HCT116 (cell line): ENCODE results near the gene PPM1H. TPM values are rescaled to one million over a fixed set of nuclear protein-coding genes. Genes with fewer than 3 reads are reported as not detected.

Experiments
- ATAC-seq: fragments of 200-7000 bp; cut with Tn5 transposase; 2 replicates; pipeline ENCODE4 v1.9.1; 2020; ENCODE audit warnings: mild to moderate bottlenecking, moderate library complexity
- BruUV-seq: library from RNA; stranded (reverse); fragments of 400-500 nt; replicated peaks from 2 replicates; lab custom pipeline; 2021; lab: Mats Ljungman, UMichigan
- CTCF ChIA-PET: fragments of 300-600 bp; sonication (Branson Sonifier 250); formaldehyde crosslinking; loops from one replicate; lab custom pipeline; 2021; ENCODE audit warnings: antibody characterized with exemption; lab: Charles Lee
- POLR2A ChIA-PET: fragments of 300-600, 350-600 bp; sonication (Branson Sonifier 250); formaldehyde crosslinking; loops from one replicate; lab custom pipeline; 2021; ENCODE audit warnings: antibody characterized with exemption; lab: Charles Lee
- RAD21 ChIA-PET, 2 experiments: fragments of 300-600 bp; sonication (Branson Sonifier 250); formaldehyde crosslinking; loops; one replicate each; lab custom pipeline; 2023; ENCODE audit warnings: low total read pairs in 2 of 2; ENCODE audit not compliant: uncharacterized antibody in 2 of 2, unreplicated experiment in 2 of 2, low non-redundant PET in 1 of 2; lab: Charles Lee
- DNase-seq: peaks from one replicate; pipeline ENCODE4 v3.0.0-alpha.2; 2010; ENCODE audit warnings: low read depth, low spot score
- H2AFZ ChIP-seq: fragments of 200-600 bp; shearing (Covaris generic), sonication (generic); 2 replicates; pipeline ENCODE4 v1.6.1; 2017; ENCODE audit warnings: low read depth, mixed run types, mixed read lengths, antibody characterized with exemption, low read length; ENCODE audit not compliant: poor library complexity, severe bottlenecking
- H3K27ac ChIP-seq: 2 replicates; pipeline ENCODE4 v1.5.1; 2012; ENCODE audit warnings: low read depth, low read length
- H3K27me3 ChIP-seq: fragments of 200-600 bp; sonication (generic); 2 replicates; pipeline ENCODE4 v1.6.1; 2016; ENCODE audit warnings: mixed run types, low read length, mixed read lengths; ENCODE audit not compliant: insufficient read depth
- H3K36me3 ChIP-seq, 2 experiments: fragments of 200-500 bp in 1 of 2; fragments of 200-600 bp in 1 of 2; sonication (Bioruptor generic) in 1 of 2; sonication (generic) in 1 of 2; 2 replicates each; pipeline versions ENCODE4 v1.5.1 to v1.6.1; 2014 to 2016; ENCODE audit warnings: low read length in 2 of 2, inconsistent platforms in 1 of 2, mixed read lengths in 1 of 2, mixed run types in 1 of 2; ENCODE audit not compliant: insufficient read depth in 2 of 2, control insufficient read depth in 1 of 2
- H3K4me1 ChIP-seq, 2 experiments: fragments of 200-600 bp in 1 of 2; sonication (generic) in 1 of 2; 2 replicates each; pipeline versions ENCODE4 v1.5.1 to v1.6.1; 2012 to 2017; ENCODE audit warnings: low read length in 2 of 2, inconsistent platforms in 1 of 2, mild to moderate bottlenecking in 1 of 2, mixed read lengths in 1 of 2, mixed run types in 1 of 2, moderate library complexity in 1 of 2; ENCODE audit not compliant: insufficient read depth in 2 of 2, control insufficient read depth in 1 of 2
- H3K4me2 ChIP-seq: fragments of 200-600 bp; sonication (generic); 2 replicates; pipeline ENCODE4 v1.6.1; 2017; ENCODE audit warnings: mixed run types, low read length, mixed read lengths
- H3K4me3 ChIP-seq, 2 experiments: fragments of 200-600 bp in 1 of 2; sonication (generic) in 1 of 2; replicated peaks in 1 of 2; 2 replicates each; pipeline ENCODE4 v1.5.1; 2011 to 2016; ENCODE audit warnings: low read length in 2 of 2, control low read depth in 1 of 2, low read depth in 1 of 2, mild to moderate bottlenecking in 1 of 2, mixed read lengths in 1 of 2, mixed run types in 1 of 2
- H3K79me2 ChIP-seq: fragments of 200-600 bp; sonication (generic); 2 replicates; pipeline ENCODE4 v1.6.1; 2017; ENCODE audit warnings: mild to moderate bottlenecking, mixed run types, low read length, moderate library complexity, mixed read lengths; ENCODE audit not compliant: insufficient read depth
- H3K9ac ChIP-seq: fragments of 200-600 bp; sonication (generic); 2 replicates; pipeline ENCODE4 v1.6.1; 2016; ENCODE audit warnings: low read length, mixed read lengths
- H3K9me2 ChIP-seq: fragments of 200-600 bp; sonication (generic), shearing (Covaris generic); 2 replicates; pipeline ENCODE4 v1.6.1; 2017; ENCODE audit warnings: mixed run types, mild to moderate bottlenecking, moderate library complexity; ENCODE audit not compliant: insufficient read depth
- H3K9me3 ChIP-seq, 2 experiments: fragments of 200-500 bp in 1 of 2; fragments of 200-600 bp in 1 of 2; sonication (Bioruptor generic) in 1 of 2; sonication (generic) in 1 of 2; 2 replicates each; pipeline ENCODE4 v1.6.1; 2014 to 2017; ENCODE audit warnings: low read length in 2 of 2, mixed read lengths in 2 of 2, inconsistent platforms in 1 of 2, low read depth in 1 of 2, mild to moderate bottlenecking in 1 of 2, mixed run types in 1 of 2, moderate library complexity in 1 of 2; ENCODE audit not compliant: control insufficient read depth in 1 of 2, insufficient read depth in 1 of 2
- H4K20me1 ChIP-seq: fragments of 200-600 bp; sonication (generic), shearing (Covaris generic); 2 replicates; pipeline ENCODE4 v1.6.1; 2017; ENCODE audit warnings: mixed run types, mild to moderate bottlenecking, moderate library complexity; ENCODE audit not compliant: insufficient read depth
- CEBPB ChIP-seq: IDR thresholded peaks from 2 replicates; pipeline ENCODE4 v1.6.1; 2012; ENCODE audit warnings: low read depth
- EGR1 ChIP-seq: IDR thresholded peaks from 2 replicates; pipeline ENCODE4 v1.6.1; 2012; ENCODE audit warnings: low read depth
- ELF1 ChIP-seq: IDR thresholded peaks from 2 replicates; pipeline ENCODE4 v1.6.1; 2012; ENCODE audit warnings: low read depth, borderline replicate concordance
- EZH2 ChIP-seq: fragments of 200-600 bp; sonication (generic); IDR thresholded peaks from 2 replicates; pipeline ENCODE4 v1.6.1; 2017; ENCODE audit warnings: antibody characterized with exemption, mixed run types
- EZH2phosphoT487 ChIP-seq: fragments of 200-600 bp; IDR thresholded peaks from 2 replicates; pipeline ENCODE4 v1.6.1; 2018; ENCODE audit warnings: antibody characterized with exemption, borderline replicate concordance
- JUND ChIP-seq: IDR thresholded peaks from 2 replicates; pipeline ENCODE4 v1.6.1; 2012
- POLR2A ChIP-seq: IDR thresholded peaks from 2 replicates; pipeline ENCODE4 v1.7.0; 2011; ENCODE audit warnings: borderline replicate concordance; ENCODE audit not compliant: insufficient read depth, insufficient read length; ENCODE audit errors: extremely low read depth
- POLR2AphosphoS5 ChIP-seq: IDR thresholded peaks from 2 replicates; pipeline ENCODE4 v1.6.1; 2011; ENCODE audit warnings: mild to moderate bottlenecking, low read depth, low read length, moderate library complexity
- RAD21 ChIP-seq: IDR thresholded peaks from 2 replicates; pipeline ENCODE4 v1.6.1; 2012; ENCODE audit warnings: low read depth, mild to moderate bottlenecking
- SIN3A ChIP-seq: IDR thresholded peaks from 2 replicates; pipeline ENCODE4 v1.6.1; 2012; ENCODE audit warnings: low read depth
- SP1 ChIP-seq: IDR thresholded peaks from 2 replicates; pipeline ENCODE4 v1.6.1; 2012; ENCODE audit warnings: low read depth
- TCF7L2 ChIP-seq: IDR thresholded peaks from 2 replicates; pipeline ENCODE4 v1.7.0; 2011; ENCODE audit warnings: borderline replicate concordance, inconsistent platforms; ENCODE audit not compliant: insufficient read depth, insufficient read length; ENCODE audit errors: extremely low read depth
- YY1 ChIP-seq: IDR thresholded peaks from 2 replicates; pipeline ENCODE4 v1.6.1; 2011; ENCODE audit warnings: low read length, low read depth, moderate library complexity, mild to moderate bottlenecking; ENCODE audit not compliant: insufficient replicate concordance; ENCODE audit errors: extremely low read depth
- ZFX ChIP-seq: fragments of 450-650 bp; IDR thresholded peaks from 2 replicates; pipeline ENCODE4 v1.6.1; 2017
- ZNF274 ChIP-seq: fragments of 200-500 bp; sonication (Bioruptor generic); IDR thresholded peaks from 2 replicates; pipeline ENCODE4 v1.6.1; 2014; ENCODE audit warnings: mild to moderate bottlenecking, low read depth, low read length, inconsistent platforms
- intact Hi-C: fragments of 100-400 bp; cut with micrococcal nuclease; formaldehyde crosslinking; loops from 2 replicates; pipeline ENCODE4 v1.10.0; 2022
- total RNA-seq: library from RNA; stranded (reverse); gene quantifications from one replicate; pipeline ENCODE4 v1.2.1, GENCODE V29; 2021; ENCODE audit not compliant: unreplicated experiment
- TF ChIP-seq, protein P1 (sequence below): IDR thresholded peaks from 2 replicates; pipeline ENCODE4 v1.6.1; 2012; ENCODE audit warnings: low read depth
- TF ChIP-seq, protein P2 (sequence below): IDR thresholded peaks from 2 replicates; pipeline ENCODE4 v1.6.1; 2012
- TF ChIP-seq, protein P3 (sequence below): IDR thresholded peaks from 2 replicates; pipeline ENCODE4 v1.6.1; 2012

The PPM1H gene
- total RNA-seq, 1 experiment from 2014 or later, result 8.0 TPM

DNA sequence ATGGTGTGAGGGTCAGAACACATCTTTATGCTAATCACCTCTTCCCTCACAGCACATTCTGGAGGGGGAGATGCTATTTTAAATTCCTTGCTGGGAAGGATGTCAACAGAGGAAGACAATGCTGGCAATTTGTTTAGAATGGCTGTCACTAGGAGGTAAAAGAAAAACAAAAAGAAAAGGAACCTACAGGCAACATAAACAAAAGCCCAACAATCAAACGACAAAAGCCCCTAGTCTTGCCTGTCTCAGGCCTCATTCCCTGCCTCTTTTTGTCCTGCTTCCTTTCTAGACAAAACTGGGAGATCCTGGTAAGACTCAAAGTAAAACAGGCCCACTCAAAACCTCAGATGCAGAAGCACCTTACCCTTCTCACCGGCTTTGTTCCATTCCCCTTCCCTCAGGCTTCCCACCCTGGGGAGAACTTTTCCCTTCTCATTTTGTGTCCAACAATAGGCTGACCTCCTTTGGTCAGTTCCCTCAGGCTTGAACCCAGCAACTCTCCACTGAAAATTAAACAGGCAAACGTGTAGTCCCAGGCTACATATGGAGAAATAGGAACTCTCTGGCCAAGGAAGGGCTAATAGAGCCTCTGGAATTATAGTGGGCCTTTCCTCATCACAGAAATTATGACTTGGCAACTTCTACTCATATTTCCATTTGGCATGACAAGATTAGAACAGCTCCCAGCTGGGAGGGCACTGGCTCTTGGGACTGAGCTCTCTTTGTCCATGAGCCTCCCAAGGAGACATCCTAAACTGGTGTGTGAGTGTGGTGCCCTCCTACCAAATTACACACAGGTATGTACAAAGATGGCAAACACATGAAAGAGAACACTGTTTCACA lies 275.3 kb downstream of the PPM1H start:
- Histone ChIP-seq H2AFZ (no peak overlapping the region), H3K4me2 (no peak overlapping the region), H3K4me3 (no peak overlapping the region), H3K27ac (no peak overlapping the region), H3K27me3 (no peaks in the 10 kb centered on the region), H3K9me3 (no peaks in the 10 kb centered on the region), H3K79me2 (no peaks in the 10 kb centered on the region), H3K4me1 (peaks cover 0 to 3% of the 10 kb centered on the region in 2 experiments; a peak in 1 of 4 replicates), H3K9me2 (no peaks in the 10 kb centered on the region), H3K9ac (no peak overlapping the region), H4K20me1 (no peaks in the 10 kb centered on the region), H3K36me3 (no peaks in the 10 kb centered on the region)
- TF ChIP-seq, protein P1, sequence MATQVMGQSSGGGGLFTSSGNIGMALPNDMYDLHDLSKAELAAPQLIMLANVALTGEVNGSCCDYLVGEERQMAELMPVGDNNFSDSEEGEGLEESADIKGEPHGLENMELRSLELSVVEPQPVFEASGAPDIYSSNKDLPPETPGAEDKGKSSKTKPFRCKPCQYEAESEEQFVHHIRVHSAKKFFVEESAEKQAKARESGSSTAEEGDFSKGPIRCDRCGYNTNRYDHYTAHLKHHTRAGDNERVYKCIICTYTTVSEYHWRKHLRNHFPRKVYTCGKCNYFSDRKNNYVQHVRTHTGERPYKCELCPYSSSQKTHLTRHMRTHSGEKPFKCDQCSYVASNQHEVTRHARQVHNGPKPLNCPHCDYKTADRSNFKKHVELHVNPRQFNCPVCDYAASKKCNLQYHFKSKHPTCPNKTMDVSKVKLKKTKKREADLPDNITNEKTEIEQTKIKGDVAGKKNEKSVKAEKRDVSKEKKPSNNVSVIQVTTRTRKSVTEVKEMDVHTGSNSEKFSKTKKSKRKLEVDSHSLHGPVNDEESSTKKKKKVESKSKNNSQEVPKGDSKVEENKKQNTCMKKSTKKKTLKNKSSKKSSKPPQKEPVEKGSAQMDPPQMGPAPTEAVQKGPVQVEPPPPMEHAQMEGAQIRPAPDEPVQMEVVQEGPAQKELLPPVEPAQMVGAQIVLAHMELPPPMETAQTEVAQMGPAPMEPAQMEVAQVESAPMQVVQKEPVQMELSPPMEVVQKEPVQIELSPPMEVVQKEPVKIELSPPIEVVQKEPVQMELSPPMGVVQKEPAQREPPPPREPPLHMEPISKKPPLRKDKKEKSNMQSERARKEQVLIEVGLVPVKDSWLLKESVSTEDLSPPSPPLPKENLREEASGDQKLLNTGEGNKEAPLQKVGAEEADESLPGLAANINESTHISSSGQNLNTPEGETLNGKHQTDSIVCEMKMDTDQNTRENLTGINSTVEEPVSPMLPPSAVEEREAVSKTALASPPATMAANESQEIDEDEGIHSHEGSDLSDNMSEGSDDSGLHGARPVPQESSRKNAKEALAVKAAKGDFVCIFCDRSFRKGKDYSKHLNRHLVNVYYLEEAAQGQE, result no peak
- TF ChIP-seq ELF1 (no peak), CEBPB (no peak), SP1 (no peak), YY1 (no peak), EGR1 (no peak), JUND (no peak), EZH2 (no peak), ZNF274 (no peak), RAD21 (no peak), EZH2phosphoT487 (no peak), ZFX (no peak), POLR2A (no peak), SIN3A (no peak), TCF7L2 (no peak), POLR2AphosphoS5 (no peak)
- TF ChIP-seq, protein P2, sequence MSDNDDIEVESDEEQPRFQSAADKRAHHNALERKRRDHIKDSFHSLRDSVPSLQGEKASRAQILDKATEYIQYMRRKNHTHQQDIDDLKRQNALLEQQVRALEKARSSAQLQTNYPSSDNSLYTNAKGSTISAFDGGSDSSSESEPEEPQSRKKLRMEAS, result no peak
- TF ChIP-seq, protein P3, sequence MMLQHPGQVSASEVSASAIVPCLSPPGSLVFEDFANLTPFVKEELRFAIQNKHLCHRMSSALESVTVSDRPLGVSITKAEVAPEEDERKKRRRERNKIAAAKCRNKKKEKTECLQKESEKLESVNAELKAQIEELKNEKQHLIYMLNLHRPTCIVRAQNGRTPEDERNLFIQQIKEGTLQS, result no peak
- DNase-seq (no peak), ATAC-seq (no peak)
- ChIA-PET CTCF (no interaction called here), POLR2A (no interaction called here), RAD21 (no interaction called here)
- intact Hi-C loops, result no loop called here
- BruUV-seq, result no TSS peak
